OCI-LY1 (cell line): Measurements from ENCODE around the gene RFC2.

ENCODE experiments used
- EZH2 ChIP-seq: fragments of 200-600 bp; sonication (generic), shearing (Covaris generic); IDR thresholded peaks from 2 replicates; pipeline ENCODE4 v1.8.0; 2017; ENCODE audit warnings: borderline replicate concordance, mixed run types, mild to moderate bottlenecking, antibody characterized with exemption, low read length, moderate library complexity, mixed read lengths
- TF ChIP-seq, protein P1 (sequence below): fragments of 200-600 bp; sonication (generic), shearing (Covaris generic); IDR thresholded peaks from 2 replicates; pipeline ENCODE4 v1.5.1; 2017; ENCODE audit warnings: mild to moderate bottlenecking, antibody characterized with exemption, low read length, moderate library complexity, mixed read lengths

DNA sequence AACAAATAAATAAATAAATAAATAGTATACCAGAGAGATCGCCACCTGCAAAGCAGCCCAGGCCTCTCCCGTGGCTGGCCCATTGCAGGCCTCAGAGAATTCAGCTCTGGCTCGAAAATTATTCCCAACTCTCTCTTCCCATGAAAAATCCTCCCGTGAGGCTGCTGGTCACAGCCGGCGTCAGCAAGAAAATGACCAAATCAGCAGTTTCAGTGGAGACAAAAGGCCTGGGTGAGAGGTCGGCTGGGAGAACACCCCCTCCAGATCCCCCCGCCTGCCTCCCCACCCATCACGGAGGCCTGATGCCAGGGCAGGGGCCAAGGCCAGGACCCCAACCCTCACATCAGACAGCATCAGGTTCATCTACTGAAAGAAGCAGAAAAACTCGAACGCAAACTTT is 31.9 kb upstream of the RFC2 start:
- TF ChIP-seq EZH2 = no peak
- TF ChIP-seq, protein P1, sequence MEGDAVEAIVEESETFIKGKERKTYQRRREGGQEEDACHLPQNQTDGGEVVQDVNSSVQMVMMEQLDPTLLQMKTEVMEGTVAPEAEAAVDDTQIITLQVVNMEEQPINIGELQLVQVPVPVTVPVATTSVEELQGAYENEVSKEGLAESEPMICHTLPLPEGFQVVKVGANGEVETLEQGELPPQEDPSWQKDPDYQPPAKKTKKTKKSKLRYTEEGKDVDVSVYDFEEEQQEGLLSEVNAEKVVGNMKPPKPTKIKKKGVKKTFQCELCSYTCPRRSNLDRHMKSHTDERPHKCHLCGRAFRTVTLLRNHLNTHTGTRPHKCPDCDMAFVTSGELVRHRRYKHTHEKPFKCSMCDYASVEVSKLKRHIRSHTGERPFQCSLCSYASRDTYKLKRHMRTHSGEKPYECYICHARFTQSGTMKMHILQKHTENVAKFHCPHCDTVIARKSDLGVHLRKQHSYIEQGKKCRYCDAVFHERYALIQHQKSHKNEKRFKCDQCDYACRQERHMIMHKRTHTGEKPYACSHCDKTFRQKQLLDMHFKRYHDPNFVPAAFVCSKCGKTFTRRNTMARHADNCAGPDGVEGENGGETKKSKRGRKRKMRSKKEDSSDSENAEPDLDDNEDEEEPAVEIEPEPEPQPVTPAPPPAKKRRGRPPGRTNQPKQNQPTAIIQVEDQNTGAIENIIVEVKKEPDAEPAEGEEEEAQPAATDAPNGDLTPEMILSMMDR = no peak
